ENCODE measurements around the gene CMSS1.

The CMSS1 gene

DNA sequence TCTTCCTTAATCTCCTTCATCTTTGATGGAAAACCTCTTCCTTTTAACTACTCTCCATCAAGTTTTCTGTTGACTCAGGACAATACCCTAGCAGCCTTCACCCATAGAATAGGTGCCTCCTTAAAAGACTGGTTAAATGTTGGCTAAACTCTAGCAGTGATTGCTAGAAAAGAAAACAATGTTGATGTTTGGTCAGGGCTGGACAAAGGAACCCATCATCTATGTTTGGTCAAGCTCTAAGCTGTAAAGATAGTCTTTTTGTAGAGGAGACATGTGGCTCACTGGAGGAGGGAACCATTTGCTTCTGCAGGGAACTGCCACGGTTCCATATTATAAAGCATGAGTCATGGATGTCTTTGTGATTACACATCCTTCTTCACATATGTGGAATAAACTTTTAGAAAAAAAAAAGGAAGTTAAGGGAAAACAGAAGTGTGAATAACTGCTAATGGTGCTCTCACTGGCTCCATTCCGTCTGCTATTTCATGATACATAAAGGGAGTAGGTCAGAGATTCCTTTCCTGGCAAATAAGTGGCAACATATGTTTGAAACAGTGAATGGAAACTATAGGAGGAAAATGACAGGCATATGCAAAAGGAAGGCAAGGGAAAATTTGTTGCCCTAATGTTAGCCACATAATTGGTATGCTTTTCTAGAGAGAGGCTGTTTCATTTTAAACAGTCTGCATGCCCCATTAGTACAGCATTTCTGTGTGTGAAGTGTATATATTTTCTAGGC, 78.2 kb downstream of the CMSS1 start:
- H3K27ac ChIP-seq, result peak overlapping the region; percentile 84

DNA sequence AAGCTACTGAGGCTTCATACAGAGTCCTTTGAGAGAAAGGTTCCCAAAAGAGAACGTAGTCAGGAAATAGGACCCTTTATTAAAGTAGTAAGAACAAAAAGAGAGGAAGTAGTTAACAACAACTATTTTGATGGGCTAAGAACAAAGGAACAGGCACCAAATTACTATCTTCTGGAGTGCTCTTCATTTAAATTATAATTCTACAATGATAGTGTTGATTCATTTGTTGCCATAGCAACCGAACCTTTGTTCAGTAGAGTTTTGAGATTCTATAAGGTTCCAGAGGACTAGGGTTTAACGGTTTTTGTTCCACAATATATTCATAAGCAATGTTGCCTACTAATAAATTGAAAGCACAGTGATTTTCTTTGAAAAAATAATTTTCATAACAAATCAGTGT, 78.8 kb downstream of the CMSS1 start:
- peak overlapping the region; percentile 84 for H3K27ac ChIP-seq
- DNase-seq (ENCODE audit: low read depth, low spot score), result no peak

More for the DNA sequence above, 78.2 kb downstream of the CMSS1 start:
- DNase-seq (ENCODE audit: low read depth, low spot score), result no peak

DNA sequence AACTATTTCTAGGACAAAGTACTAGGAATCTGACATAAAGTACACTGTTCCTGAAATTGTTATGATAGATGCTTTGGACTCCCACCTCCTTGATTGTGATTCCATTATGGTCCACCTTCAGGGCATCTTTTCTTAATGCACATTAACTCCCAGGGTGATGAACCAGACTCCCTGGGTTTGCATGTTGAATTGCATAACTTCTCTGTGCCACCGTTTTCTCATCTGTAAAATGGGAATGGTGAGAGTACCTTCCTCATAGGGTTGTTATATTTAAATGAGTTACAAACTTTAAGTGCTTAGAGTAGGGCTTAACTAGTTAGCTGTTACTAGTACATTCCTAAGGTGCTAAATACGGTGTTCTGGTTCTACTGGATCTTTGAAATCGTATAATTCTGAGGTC, 81.9 kb downstream of the CMSS1 start:
- DNase-seq (ENCODE audit: low read depth, low spot score), result no peak
- H3K27ac ChIP-seq, result no peak overlapping the region

DNA sequence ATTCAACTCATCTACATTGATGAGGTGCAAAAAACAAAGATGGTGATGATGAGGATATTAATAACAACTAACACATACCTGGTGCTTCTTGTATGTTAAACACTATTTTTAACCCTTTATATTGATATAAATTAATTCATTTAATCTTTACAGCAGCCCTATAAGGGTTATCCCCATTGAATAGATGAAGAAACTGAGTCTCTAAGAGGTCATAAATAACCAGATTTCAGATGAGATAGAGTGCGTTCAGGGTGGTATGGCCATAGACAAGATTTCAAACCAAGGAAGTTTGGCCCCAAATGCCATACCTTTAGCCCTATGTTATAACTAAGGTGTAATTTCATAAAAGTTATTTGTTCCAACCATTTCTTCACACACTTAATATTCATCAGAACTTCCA, 82.6 kb downstream of the CMSS1 start:
- peak overlapping the region; percentile 95 for H3K27ac ChIP-seq

DNA sequence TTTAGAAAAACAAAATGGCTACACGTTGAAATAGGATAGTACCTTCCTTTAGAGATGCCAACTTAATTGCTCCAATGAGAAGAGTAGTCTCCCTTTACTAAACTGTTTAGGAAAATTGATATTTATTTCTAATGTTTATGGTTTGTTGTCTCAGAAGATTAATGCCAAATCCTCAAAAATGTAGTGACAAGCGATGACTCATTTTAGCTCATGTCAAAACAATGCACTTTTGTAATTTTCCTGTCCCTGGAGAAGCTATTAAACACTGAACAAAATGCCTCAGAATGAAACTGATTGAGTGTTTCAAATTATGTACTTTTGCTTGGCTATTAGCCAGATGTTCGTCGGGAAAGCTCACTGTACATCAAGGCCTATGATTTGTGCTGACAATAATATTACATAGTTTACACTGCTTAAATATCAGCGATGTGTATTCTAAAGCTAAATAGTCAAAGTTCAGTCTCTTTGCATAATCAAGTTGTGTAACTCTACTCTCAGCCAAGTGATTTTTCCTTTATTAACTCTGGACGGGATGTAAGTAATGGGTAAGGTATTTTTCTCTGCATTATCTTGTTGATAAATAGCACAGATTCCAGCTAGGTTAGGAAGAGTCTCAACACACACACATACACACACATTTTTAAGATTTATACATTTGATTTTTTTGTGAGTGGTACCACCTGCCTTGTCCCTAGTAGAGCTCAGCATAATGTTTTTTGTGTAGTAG, 83.7 kb downstream of the CMSS1 start:
- peak; percentile 56 for DNase-seq (ENCODE audit: low read depth, low spot score)
- H3K27ac ChIP-seq, result peak overlapping the region; percentile 95

More for the DNA sequence above, 82.6 kb downstream of the CMSS1 start:
- DNase-seq (ENCODE audit: low read depth, low spot score), result no peak

DNA sequence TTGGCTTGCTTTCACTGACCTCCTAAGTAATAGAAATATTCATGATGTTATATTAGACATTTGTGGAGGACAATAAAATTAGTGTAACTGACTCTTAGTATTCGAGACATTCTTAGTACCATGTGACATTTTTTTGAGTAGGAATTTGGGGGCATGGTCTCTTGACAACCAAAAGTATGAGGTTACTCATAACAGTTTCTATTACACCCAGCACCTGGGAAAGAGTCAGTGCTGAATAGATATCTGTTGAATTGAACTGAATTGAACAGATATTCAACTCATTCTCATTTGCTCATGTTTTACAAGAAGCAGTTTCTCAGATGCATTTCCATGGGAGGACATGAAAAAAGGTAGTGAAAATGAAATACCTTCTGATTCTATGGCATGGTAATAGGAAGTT, 84.4 kb downstream of the CMSS1 start:
- H3K27ac ChIP-seq, result peak overlapping the region; percentile 95
- no peak for DNase-seq (ENCODE audit: low read depth, low spot score)

DNA sequence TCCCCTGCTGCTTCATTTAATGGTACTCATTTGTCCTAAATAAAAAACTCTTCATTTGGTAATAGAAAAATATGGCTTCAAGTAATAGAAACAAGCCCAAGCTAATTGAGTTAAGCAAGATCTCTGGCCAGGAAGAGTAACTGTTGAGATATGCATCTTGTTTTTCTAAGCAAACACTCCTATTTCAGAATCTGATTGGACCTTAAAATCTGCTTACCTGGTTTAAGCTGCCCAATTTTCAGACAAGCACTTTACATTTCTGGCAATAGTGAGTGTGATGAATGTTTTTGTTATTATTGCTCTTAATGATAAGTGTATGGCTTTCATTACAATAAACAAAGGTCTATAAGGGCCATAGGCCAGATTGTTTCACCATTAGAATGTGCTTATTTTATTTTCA, 86.2 kb downstream of the CMSS1 start:
- peak overlapping the region; percentile 95 for H3K27ac ChIP-seq
- no peak for DNase-seq (ENCODE audit: low read depth, low spot score)

DNA sequence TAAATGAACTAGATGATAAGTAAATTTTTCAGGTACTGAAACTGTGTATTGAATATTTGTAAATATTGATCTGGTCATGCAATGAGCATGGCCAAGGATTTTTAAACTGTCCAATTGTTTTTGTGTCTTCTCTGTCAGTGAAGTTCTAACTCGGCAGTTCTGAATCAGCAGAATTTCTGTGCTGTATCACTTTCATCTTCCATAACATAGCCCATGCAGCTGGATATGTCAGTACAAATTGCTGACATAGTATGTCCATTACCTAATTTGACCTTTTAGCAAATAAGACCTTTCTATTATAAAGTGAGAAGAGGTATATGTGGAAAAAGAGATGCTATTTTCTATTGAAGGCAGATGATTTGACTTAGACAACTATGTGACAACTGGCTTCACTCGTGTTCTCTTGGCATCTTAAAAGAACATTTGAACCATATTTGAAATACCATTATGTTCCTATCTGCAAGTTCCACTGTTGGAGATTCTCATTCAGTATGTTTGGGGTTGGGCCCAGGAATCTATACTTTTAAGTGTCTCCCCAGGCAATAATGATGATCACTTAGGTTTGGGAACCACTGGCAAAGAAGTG, 90.4 kb downstream of the CMSS1 start:
- no peak for DNase-seq (ENCODE audit: low read depth, low spot score)

DNA sequence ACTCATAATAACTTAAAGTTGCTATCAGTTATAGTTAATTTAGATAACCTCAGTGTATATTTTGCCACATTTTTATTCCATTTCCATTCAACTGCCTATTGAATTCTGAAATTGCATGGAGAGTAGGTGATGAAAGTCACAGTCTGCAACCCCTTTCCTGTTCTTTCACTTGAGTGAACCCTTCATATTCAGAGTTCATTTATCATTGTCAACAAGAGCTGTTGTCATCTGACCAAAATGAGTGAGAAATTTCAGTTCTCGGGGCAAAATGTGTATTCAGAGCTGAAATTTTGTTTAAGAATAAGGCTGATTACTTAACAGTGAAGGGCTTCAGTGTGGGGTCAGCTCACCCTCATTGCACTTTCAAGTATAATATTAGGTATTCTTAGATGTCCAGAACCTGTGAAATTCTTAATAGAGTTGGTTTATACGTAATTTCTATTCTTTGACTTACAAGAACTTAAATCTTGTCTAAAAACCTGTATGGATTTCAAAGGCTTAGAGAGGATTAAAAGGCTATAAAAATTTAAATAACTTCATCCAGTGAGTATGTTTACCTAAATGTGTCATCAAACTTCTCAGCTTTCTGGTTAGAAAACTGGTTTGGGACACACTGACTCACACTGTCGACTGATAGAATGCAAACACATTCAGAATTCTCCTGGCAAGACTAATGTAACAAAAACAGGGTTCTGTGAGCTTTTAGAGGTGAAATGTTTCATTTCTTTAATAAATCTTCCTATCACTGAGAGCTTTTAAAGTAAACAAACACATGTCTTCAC, 92.2 kb downstream of the CMSS1 start:
- no peak for DNase-seq (ENCODE audit: low read depth, low spot score)
- H3K27ac ChIP-seq, result peak overlapping the region; percentile 78

More for the DNA sequence above, 90.4 kb downstream of the CMSS1 start:
- no peak overlapping the region for H3K27ac ChIP-seq

DNA sequence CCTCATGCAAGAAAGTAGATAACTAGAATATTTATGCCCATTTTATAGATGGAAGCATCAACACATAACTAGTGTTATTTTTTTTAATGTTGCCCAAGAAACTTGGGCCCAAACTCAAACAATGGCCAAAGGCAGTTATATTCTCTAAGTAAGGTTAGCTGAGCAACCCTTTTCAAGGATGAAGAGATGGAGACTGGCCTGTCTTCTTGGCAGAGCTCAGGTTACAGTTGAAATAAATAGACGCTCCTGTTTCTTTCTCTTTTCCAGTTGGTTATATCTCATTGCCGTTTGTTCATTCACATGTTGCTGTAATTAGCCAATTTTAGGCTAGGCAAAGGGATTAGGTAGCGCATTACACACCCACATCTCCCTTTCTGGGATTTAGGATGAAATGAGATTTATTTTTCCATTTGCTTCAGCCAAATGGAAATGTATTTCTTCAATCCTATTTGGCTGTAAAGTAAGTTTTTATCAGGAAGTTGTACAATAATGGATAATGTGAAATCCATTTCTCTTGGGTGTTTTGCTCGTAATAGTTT, 93.2 kb downstream of the CMSS1 start:
- H3K27ac ChIP-seq, result peak overlapping the region; percentile 78
- DNase-seq (ENCODE audit: low read depth, low spot score), result no peak

DNA sequence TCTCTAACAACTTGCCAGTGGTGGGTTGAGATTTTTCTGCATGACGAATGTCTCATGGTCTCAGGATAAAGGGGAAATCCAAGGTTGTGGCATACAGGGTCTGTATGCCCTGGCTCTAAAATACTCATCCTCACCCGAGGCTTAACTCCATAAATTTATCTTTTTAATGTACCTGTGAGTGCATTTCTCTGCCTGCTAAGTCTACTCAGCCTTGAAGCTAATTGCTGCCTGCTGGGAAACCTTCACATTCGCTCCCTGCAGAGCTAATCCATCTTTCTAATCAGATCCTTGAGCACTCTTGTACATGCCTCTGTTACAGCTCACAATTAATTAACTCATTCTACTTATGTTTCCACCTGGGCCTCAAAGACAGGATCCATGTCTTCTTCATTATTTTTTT, 93.8 kb downstream of the CMSS1 start:
- no peak overlapping the region for H3K27ac ChIP-seq
- no peak for DNase-seq (ENCODE audit: low read depth, low spot score)

DNA sequence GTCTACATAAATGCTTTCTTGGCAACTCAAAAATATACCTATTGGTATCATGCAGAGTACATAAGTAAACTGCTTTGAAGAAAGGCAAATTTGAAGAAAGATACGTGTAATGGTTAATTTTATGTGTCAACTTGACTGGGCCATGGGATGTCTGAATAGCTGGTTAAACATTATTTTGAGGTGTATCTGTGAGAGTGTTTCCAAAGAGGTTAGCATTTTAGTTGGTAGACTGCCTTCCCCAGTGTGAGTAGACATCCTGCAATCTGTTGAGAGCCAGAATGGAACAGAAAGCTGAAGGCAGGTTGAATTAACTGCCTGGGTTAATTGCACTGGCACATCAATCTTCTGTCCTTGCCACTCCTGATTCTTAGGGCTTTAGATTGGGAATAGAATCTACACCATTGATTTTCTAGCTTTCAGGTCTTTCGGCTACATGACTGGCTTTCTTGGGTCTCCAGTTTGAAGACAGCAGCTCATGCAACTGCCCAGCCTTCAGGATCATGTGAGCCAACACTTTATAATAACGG, 98.3 kb downstream of the CMSS1 start:
- DNase-seq (ENCODE audit: low read depth, low spot score), result no peak
- H3K27ac ChIP-seq, result no peak overlapping the region

DNA sequence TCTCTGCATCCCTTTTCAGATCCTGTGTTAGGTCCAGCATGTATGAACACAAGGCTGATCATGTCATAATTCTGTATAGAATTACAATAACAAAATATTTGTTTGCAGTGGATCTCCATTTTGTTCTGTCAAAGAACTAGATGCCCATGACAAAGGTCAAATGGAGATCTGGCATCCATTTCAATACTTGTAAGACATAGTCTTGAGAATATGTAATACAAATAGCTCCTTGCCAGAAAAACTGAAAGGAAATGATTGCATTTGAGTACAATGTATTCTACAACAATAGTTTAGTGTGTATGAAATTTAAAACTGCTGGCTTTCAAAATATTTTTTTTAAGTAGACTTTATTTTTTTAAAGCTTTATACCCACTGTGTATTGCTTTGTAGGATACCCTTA, 101.1 kb downstream of the CMSS1 start:
- DNase-seq (ENCODE audit: low read depth, low spot score), result no peak
- no peak overlapping the region for H3K27ac ChIP-seq

DNA sequence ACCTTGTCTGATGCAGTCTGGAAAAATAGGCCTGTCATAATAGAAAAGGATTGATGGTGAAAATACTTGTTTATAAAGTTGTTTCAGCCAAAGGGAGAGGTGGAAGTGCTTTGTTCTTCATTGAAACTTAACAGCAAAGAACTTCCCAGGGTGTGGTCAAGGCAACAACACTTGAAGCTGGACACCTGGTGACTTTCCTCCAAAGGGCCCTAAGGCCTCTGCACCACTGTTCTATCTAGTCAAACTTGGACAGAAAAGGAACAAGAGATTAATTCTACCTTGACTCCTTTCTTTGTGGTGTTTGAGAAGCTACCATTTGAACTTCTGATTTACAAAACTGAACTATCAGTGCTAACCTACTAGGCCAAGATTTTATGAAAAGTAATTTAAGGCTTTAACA, 102.0 kb downstream of the CMSS1 start:
- H3K27ac ChIP-seq, result peak overlapping the region; percentile 70
- no peak for DNase-seq (ENCODE audit: low read depth, low spot score)

DNA sequence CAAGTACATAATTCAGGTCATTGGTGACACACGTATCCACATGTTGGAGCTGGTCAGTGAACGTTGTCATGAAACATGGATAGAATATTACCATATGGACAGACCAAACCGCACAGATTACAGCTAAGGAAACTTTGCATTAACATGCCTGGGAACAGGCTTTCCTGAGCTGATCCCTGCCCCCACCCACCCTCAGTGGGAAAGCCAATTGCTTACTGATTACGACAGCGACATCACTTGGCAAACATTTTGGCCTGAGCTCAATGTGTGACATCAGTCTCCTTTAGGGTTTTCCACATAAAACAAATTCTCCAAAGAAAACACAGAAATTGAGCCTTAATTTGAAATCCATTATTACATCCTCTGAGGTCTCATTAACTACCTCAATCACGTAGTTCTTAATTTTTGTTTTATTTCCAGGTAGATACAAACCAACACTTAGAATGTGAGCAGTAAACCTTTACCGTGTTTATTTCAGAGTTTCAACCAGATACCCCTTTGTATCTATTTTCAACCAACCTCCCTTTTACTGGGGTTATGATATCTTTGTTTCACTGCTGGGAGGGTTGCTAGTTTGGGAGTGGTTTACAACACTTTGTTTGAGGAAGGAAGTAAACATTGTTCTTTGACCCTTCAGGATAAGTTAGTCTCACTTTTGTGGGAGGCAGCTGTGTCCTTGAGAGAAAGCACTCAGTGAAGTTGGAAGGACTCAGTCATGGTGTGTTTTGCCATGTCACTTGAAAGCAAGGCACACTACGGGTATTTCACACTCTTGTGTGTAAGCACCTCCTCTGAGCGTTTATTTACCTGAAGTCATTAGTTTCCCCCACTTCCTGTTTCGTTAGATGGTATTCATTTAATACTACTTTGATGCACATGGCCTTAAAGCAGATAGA, 103.1 kb downstream of the CMSS1 start:
- DNase-seq (ENCODE audit: low read depth, low spot score), result peak; percentile 54
- peak overlapping the region; percentile 70 for H3K27ac ChIP-seq

DNA sequence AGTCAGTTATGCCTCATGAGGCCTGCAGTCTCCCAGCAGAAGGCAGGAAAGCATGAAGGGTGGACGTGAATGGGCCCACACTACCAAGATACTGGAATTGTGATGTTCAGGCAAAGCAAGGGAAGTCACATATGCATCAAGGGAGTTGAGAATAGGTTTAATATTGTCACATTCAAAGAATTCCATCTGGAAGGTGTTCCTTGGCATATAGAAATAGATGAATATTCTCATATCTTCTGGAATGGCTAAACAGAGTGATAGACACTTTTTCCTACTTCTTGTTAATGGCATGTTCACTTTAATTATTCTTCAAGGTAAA, 103.7 kb downstream of the CMSS1 start:
- no peak for DNase-seq (ENCODE audit: low read depth, low spot score)
- H3K27ac ChIP-seq, result peak overlapping the region; percentile 70

DNA sequence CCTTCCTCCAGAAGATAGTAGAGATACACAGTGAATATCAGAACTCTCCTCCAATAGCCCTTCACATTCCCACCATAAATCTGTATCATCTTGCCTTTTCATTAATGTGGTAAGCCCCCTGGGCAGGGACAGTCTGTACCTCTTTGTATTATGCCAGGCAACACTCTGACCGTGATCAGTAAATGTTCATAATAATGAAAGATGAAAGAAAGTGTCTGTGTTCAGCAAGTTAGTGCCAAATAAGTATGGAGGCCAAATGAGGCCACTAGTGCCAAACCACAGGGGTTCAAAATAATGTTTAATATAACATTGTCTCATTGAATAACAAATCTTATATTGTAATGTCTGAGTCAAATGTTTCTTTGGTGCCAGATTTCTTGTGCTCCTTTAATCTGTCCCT, 104.3 kb downstream of the CMSS1 start:
- no peak for DNase-seq (ENCODE audit: low read depth, low spot score)
- H3K27ac ChIP-seq, result no peak overlapping the region

DNA sequence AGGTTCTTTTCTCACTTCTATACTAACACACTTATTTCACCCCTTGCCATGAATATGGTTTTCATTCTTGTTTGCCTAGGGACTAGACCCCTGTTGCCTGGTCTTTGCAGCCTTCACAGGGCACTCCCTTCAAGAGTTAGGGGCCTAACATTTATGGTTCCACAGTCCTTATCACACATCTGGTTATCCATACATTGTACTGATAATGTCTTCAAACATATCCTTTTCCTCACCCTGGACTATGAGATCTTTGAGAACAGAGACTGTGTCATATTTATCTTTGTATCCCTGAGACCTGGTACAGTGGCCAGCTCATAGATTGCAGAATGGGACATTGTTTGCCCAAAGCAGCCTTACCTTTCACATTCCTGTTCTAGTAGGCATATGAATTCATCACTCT, 106.2 kb downstream of the CMSS1 start:
- no peak for DNase-seq (ENCODE audit: low read depth, low spot score)
- H3K27ac ChIP-seq, result no peak overlapping the region

DNA sequence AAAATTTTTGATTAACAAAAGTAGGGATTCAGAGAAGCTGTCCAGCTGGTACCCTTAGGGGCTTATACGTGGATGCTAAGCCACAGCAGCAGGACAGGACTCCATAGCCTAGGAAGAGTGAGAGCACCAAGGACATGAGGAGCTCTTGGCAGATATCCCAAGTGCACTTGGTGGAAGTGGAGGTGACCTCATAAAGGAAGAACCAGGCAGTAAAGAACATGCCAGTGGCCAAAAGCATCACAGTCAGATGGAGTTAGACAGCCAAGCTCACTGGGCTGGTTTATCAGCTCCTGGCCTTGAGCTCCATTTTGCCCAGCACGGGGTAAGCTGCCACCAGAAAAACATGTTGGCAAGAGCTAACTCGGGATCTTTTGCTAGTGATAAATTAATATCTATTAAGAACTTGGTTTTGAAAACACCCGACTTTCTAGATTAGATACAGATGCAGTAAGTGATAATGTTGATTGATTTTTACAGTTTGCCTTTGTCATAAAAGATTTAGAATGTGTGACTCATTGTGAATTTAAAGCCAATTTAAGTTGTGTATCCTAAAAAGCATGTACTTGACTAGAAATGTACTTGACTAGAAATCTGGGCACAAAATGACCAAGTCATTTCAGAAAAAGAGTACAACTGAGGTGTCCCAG, 108.0 kb downstream of the CMSS1 start:
- peak; percentile 66 for DNase-seq (ENCODE audit: low read depth, low spot score)
- H3K27ac ChIP-seq, result peak overlapping the region; percentile 41

Measured in epithelial cell of prostate (primary cell).